DMS 273 (cell line): ENCODE data around the gene TRPM4.
"Not testable (repeated sequence)": the region's sequence is repeated elsewhere in the genome, so short reads cannot be mapped to it uniquely, and the experiment has no call there.

Experiments
- DNase-seq: peaks from one replicate; lab custom pipeline; 2025; ENCODE audit not compliant: unreplicated experiment; lab: John Stamatoyannopoulos, UW

The TRPM4 gene

GRCh38 chr19:49223472-49223871 is 65.9 kb downstream of the TRPM4 start:
- DNase-seq, result no peak

GRCh38 chr19:49224441-49224840 is 66.8 kb downstream of the TRPM4 start:
- DNase-seq, result not testable (repeated sequence)

GRCh38 chr19:49224879-49225278 is 67.3 kb downstream of the TRPM4 start:
- peak; percentile 87 for DNase-seq

GRCh38 chr19:49229416-49229815 is 71.8 kb downstream of the TRPM4 start:
- DNase-seq, result no peak

- DNase-seq, result no peak
Measured at GRCh38 chr19:49231389-49231788, 73.8 kb downstream of the TRPM4 start.

GRCh38 chr19:49231804-49232203 is 74.2 kb downstream of the TRPM4 start:
- no peak for DNase-seq

- DNase-seq, result no peak
Measured at GRCh38 chr19:49233163-49233562, 75.6 kb downstream of the TRPM4 start.

GRCh38 chr19:49241769-49242168 is 84.2 kb downstream of the TRPM4 start:
- DNase-seq, result no peak

GRCh38 chr19:49243129-49243528 is 85.5 kb downstream of the TRPM4 start:
- no peak for DNase-seq

- DNase-seq, result no peak
Measured at GRCh38 chr19:49243726-49244125, 86.1 kb downstream of the TRPM4 start.

- no peak for DNase-seq
Measured at GRCh38 chr19:49244256-49244655, 86.7 kb downstream of the TRPM4 start.

GRCh38 chr19:49247676-49248075 is 90.1 kb downstream of the TRPM4 start:
- no peak for DNase-seq

GRCh38 chr19:49249933-49250332 is 92.3 kb downstream of the TRPM4 start:
- DNase-seq, result no peak

- no peak for DNase-seq
Measured at GRCh38 chr19:49255674-49256073, 98.1 kb downstream of the TRPM4 start.

GRCh38 chr19:49256691-49257090 is 99.1 kb downstream of the TRPM4 start:
- DNase-seq, result no peak
